Activated CD4-positive, alpha-beta T cell treated with anti-CD3 and anti-CD28 coated beads, Interleukin-2, amount 10 ng/mL, durations not matched to agents 7 days and 5 days (primary cell): ENCODE results near the gene FAM76A. TPM values are rescaled to one million over a fixed set of nuclear protein-coding genes. Genes with fewer than 3 reads are reported as not detected.
"Not testable (repeated sequence)": the region's sequence is repeated elsewhere in the genome, so short reads cannot be mapped to it uniquely, and the experiment has no call there.

ENCODE experiments used
- CTCF ChIA-PET: fragments of 350-600 bp; sonication (Branson Sonifier 250); formaldehyde crosslinking; loops from one replicate; lab custom pipeline; 2021; ENCODE audit warnings: antibody characterized with exemption; lab: Charles Lee
- POLR2A ChIA-PET: fragments of 350-600 bp; sonication (Branson Sonifier 250); formaldehyde crosslinking; loops from one replicate; lab custom pipeline; 2021; ENCODE audit warnings: antibody characterized with exemption; lab: Charles Lee
- DNase-seq: peaks from one replicate; pipeline ENCODE4 v3.0.0-alpha.2; 2020
- H3K27ac Mint-ChIP-seq: one replicate; pipeline ENCODE4 v1.8.0; 2021; ENCODE audit warnings: mild to moderate bottlenecking, moderate library complexity, mixed read lengths
- H3K27me3 Mint-ChIP-seq: one replicate; pipeline ENCODE4 v1.8.0; 2021; ENCODE audit warnings: mixed read lengths
- H3K36me3 Mint-ChIP-seq: one replicate; pipeline ENCODE4 v1.8.0; 2021; ENCODE audit warnings: low read depth, mixed read lengths
- H3K4me1 Mint-ChIP-seq: one replicate; pipeline ENCODE4 v1.8.0; 2021; ENCODE audit warnings: mixed read lengths
- H3K4me3 Mint-ChIP-seq: one replicate; pipeline ENCODE4 v1.8.0; 2021; ENCODE audit warnings: mild to moderate bottlenecking, moderate library complexity, mixed read lengths
- H3K9me3 Mint-ChIP-seq: one replicate; pipeline ENCODE4 v1.8.0; 2021; ENCODE audit warnings: mixed read lengths
- total RNA-seq, 2 experiments: library from RNA; stranded (reverse); gene quantifications; one replicate each; pipeline ENCODE4 v1.2.3, GENCODE V29; 2021

FAM76A gene
- total RNA-seq, 2 experiments from 2014 or later = 16.8 to 18.9 TPM

DNA sequence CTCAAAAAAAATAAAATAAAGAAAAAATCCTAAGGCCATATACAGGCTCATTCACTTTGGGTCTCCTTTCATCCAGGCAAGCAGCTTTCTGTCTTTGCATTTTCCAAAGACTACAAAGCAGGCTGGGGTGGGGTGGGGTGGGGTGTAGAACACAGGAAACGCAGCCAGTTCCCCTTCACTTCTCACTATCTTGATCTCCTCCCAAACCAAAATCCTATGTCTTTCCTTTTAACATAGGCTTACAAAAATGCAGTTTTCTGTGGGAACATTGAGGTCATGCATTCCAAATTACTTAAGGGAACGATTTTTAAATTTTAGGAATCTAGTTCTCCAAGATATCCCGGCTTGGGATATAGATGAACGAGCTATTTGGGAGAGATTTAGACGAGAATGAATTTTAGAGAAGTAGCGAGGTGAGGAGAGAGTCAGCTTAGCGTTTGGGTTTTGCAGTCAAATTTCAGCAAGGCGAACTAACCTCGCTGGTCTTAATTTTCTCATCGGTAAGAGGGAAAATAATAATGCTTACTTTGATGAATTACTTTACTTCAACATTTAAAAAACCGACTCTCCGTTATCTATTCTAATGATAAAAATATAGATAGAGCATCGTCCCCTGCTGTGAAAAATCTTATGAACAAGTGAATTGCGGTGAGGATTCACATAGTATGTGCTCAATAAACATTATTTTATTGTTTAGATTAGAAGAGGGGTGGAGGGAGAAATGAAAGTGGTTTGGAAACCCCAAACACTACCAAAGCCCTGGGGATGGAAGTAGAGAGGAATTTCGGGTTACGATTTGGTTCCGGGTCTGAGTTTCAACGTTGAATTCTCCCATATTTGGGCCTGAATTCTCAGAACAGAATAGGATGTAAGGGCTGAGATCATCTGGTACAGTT, 46.5 kb downstream of the FAM76A start:
- no peak for DNase-seq
- H3K4me1 Mint-ChIP-seq = peaks cover 31% of the 10 kb centered on the region
- CTCF ChIA-PET = interaction anchor here (0.5 to 3.1 kb wide), 10 partner anchors 9 to 851 kb away, joined by 3 to 13 read pairs (median 3); partner anchors contain the start of genes FAM76A and MAP3K6
- no peaks in the 10 kb centered on the region for H3K27me3 Mint-ChIP-seq
- peak overlapping the region; percentile 94 for H3K27ac Mint-ChIP-seq
- peaks cover 11% of the 10 kb centered on the region for H3K36me3 Mint-ChIP-seq
- H3K4me3 Mint-ChIP-seq = peak overlapping the region; percentile 97
- POLR2A ChIA-PET = interaction anchor here (0.6 to 1.0 kb wide), 4 partner anchors 46 to 474 kb away, joined by 3 to 4 read pairs (median 3); partner anchors contain the start of genes FAM76A and PPP1R8
- no peaks in the 10 kb centered on the region for H3K9me3 Mint-ChIP-seq

DNA sequence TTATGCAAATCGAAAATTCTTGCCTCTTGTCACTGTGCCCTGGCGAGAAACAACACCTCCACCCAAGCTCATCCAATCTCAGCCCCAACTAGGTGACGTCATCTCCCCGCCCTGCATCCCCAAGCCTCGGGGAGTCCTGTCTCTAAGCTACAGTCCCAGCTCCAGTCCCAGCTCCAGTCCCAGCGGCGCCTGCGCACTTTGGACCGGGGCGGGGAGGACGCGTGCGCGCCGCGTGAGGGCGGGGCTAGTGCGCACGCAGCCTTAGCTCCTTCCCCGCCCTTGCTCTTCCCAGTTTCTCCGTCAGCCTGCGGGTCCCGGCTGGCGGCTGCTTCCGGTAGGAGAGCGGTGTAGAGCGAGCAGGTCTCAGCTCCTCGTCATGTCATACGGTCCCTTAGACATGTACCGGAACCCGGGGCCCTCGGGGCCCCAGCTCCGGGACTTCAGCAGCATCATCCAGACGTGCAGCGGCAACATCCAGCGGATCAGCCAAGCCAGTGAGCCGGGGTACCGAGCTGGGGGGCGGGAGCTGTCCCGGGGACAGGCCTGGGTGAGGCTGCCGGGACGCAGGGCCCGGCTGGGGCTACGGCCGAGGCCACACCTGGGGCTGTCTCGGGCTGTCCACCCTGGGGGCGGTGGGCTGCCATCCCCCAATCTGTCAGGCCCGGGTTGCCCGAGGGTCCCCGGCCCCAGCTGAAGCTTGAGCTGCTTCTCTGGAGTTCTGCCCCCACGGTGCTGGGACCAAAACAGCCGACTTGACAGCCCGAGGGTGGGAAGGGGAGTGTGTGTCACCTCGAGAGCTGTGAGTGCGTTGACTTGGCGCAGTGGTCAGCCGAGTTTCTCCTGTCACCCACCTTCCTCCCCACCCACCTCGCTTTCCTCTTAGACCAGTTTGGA, 47.4 kb downstream of the FAM76A start, which contains the start of gene STX12:
Gene STX12, plus strand, starts transcription at position 288 of the 894 bp plus-strand sequence. Its CDS starts 89 bp downstream, at position 377.
- peaks cover 15% of the 10 kb centered on the region for H3K36me3 Mint-ChIP-seq
- POLR2A ChIA-PET = interaction anchor here (0.6 to 0.8 kb wide), 3 partner anchors 48 to 473 kb away, joined by 3 to 4 read pairs (median 3); partner anchors contain the start of gene PPP1R8
- H3K9me3 Mint-ChIP-seq = no peaks in the 10 kb centered on the region

DNA sequence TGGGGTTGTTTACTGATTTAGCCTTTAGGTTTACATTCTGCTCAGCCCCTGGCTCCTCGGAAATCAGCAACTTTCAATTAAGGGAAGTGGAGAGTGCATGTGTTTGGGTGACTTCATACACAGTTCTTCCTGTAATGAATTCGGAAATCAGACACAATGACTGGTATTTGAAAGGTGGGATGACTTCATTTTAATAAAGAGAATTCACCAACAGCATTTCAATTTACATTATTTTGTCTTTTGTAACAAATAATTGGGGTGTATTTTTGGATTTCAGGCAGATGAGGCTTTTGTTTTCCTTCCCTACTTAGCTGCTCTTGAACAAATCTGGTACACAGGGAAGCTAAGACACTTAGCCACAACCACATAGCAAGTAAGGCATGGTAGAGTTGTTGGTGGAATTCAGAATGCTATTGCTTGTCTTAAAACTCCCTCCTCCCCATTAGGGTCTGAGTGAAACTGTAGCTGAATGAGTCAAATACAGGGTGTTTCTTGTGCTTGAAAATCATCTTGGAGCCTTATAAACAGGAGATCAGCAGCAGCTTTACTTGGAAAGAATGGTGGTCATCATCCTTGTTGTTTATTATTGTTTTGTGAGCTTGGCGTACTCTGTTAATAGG, 48.2 kb downstream of the FAM76A start:
- POLR2A ChIA-PET = no interaction called here
- DNase-seq = no peak
- no peaks in the 10 kb centered on the region for H3K9me3 Mint-ChIP-seq
- no peaks in the 10 kb centered on the region for H3K27me3 Mint-ChIP-seq
- H3K4me3 Mint-ChIP-seq = peak overlapping the region; percentile 97
- peak overlapping the region; percentile 98 for H3K27ac Mint-ChIP-seq
- CTCF ChIA-PET = interaction anchor here (0.8 to 3.1 kb wide), 7 partner anchors 9 to 104 kb away, joined by 3 to 13 read pairs (median 3); partner anchors contain the start of genes FAM76A and IFI6
- H3K4me1 Mint-ChIP-seq = peaks cover 36% of the 10 kb centered on the region
- peaks cover 15% of the 10 kb centered on the region for H3K36me3 Mint-ChIP-seq

More for the DNA sequence above, 47.4 kb downstream of the FAM76A start, which contains the start of gene STX12:
- CTCF ChIA-PET = interaction anchor here (0.5 to 3.1 kb wide), 10 partner anchors 8 to 850 kb away, joined by 3 to 13 read pairs (median 3); partner anchors contain the start of genes FAM76A, IFI6 and MAP3K6
- H3K4me3 Mint-ChIP-seq = peak within 1 kb of the TSS; percentile 97
- peaks cover 35% of the 10 kb centered on the region for H3K4me1 Mint-ChIP-seq
- no peaks in the 10 kb centered on the region for H3K27me3 Mint-ChIP-seq
- peak; percentile 100 for DNase-seq
- H3K27ac Mint-ChIP-seq = peak within 1 kb of the TSS; percentile 98

DNA sequence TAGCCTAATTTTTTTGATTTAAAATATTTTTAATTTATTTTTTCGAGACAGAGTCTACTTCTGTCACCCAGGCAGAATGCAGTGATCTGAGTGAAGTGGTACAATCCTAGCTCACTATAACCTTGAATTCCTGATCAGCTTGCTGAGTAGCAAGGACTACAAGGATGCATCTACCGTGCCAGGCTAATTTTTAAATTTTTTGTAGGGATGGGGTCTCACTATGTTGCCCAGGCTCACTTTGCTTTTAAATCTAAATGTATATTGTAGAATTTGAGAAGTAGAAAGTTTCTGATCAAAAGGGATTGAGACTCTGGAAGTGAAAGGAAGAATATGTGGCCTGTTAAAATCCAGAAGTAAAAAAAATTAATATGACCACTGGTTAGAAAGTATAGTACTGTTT, 48.9 kb downstream of the FAM76A start:
- no peak for DNase-seq
- Mint-ChIP-seq H3K36me3 (peaks cover 15% of the 10 kb centered on the region), H3K27me3 (no peaks in the 10 kb centered on the region), H3K4me3 (no peak overlapping the region), H3K4me1 (peaks cover 36% of the 10 kb centered on the region), H3K27ac (no peak overlapping the region), H3K9me3 (no peaks in the 10 kb centered on the region)
- ChIA-PET CTCF (interaction anchor here (1.3 to 1.5 kb wide), 2 partner anchors 11 to 89 kb away, joined by 3 to 7 read pairs; no protein-coding TSS in a partner anchor), POLR2A (no interaction called here)

DNA sequence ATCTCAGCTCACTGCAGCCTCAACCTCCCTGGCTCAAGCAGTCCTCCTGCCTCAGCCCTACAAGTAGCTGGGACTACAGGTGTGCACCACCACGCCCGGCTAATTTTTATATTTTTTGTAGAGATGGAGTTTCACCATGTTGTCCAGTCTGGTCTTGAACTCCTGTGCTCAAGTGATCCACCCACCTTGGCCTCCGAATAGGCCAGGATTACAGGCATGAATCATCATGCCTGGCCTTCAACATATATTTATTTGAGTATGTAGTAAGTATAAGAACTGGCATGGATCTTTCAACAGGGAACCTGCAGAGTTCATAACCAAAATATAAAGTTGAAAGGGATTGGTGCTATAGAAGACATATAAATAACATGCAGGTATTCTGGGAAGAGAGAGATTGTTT, 49.6 kb downstream of the FAM76A start:
- POLR2A ChIA-PET, H3K27ac Mint-ChIP-seq, DNase-seq, H3K4me3 Mint-ChIP-seq, H3K9me3 Mint-ChIP-seq, H3K27me3 Mint-ChIP-seq: not testable (repeated sequence)
- Mint-ChIP-seq H3K36me3 (peaks cover 15% of the 10 kb centered on the region), H3K4me1 (peaks cover 36% of the 10 kb centered on the region)
- CTCF ChIA-PET = interaction anchor here (1.3 to 2.0 kb wide), 3 partner anchors 10 to 88 kb away, joined by 3 to 7 read pairs (median 6); partner anchors contain the start of gene FAM76A

DNA sequence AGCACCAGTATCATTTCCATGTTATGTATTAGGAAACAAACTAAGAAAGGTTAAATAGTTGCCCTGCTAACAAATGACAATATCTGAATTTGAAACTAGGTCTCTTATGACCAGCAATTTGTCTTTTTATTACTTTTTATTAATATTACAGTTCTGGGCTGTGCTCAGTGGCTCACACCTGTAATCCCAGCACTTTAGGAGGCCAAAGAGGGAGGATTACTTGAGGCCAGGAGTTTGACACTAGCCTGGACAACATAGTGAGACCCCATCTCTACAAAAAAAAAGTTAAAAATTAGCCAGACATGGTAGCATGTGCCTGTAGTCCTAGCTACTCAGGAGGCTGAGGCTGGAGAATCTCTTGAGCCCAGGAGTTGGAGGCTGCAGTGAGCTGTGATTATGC, 50.5 kb downstream of the FAM76A start:
- H3K36me3 Mint-ChIP-seq = peaks cover 15% of the 10 kb centered on the region
- CTCF ChIA-PET = interaction anchor here (0.6 to 2.0 kb wide), 2 partner anchors 51 to 675 kb away, joined by 3 to 6 read pairs; partner anchors contain the start of gene FAM76A
- H3K27me3 Mint-ChIP-seq, H3K9me3 Mint-ChIP-seq, DNase-seq, H3K4me3 Mint-ChIP-seq, H3K27ac Mint-ChIP-seq: not testable (repeated sequence)
- POLR2A ChIA-PET = interaction anchor here (0.6 kb wide), 1 partner anchor 10 kb away, joined by 5 read pairs; no protein-coding TSS in a partner anchor
- H3K4me1 Mint-ChIP-seq = peaks cover 36% of the 10 kb centered on the region

DNA sequence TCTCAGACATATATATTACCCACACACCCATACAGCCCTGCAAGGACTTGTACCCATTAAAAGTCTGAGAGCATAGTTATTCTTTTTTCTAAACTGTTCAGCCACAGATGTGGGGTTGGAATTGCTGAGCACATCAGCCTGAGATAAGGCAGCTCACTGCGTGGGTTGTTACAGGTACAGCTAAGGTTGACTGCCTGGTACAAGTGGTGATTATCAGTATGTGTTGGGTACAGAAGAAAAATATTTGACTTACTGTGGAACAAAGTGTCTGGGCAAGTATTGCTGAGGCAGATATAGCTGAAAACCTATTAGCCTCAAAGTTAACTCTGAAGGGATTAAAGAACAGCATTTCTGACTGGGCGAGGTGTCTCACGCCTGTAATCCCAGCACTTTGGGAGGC, 52.3 kb downstream of the FAM76A start:
- no peaks in the 10 kb centered on the region for H3K9me3 Mint-ChIP-seq
- POLR2A ChIA-PET = no interaction called here
- peaks cover 27% of the 10 kb centered on the region for H3K4me1 Mint-ChIP-seq
- no peaks in the 10 kb centered on the region for H3K27me3 Mint-ChIP-seq
- CTCF ChIA-PET = interaction anchor here (0.6 kb wide), 1 partner anchor 373 kb away, joined by 4 read pairs; no protein-coding TSS in a partner anchor
- no peak overlapping the region for H3K4me3 Mint-ChIP-seq
- H3K27ac Mint-ChIP-seq = no peak overlapping the region
- H3K36me3 Mint-ChIP-seq = peaks cover 15% of the 10 kb centered on the region
- no peak for DNase-seq

DNA sequence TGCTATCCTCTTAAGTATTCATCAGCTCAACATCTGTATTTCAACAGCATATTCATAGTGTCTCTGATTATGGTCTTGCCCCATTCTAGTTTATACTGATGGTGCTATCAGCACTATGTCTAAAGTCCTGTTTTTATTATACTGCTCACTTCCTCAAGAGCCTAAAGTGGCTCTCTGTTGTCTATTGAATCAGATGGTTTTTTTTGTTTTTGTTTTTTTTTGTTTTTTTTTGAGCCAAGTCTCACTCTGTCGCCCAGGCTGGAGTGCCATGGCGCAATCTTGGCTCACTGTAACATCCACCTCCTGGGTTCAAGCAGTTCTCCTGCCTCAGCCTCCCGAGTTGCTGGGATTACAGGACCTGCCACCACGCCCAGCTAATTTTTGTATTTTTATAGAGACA, 53.4 kb downstream of the FAM76A start:
- ChIA-PET CTCF (no interaction called here), POLR2A (no interaction called here)
- peaks cover 15% of the 10 kb centered on the region for H3K36me3 Mint-ChIP-seq
- H3K4me3 Mint-ChIP-seq = no peak overlapping the region
- H3K27ac Mint-ChIP-seq = no peak overlapping the region
- H3K9me3 Mint-ChIP-seq = no peaks in the 10 kb centered on the region
- no peak for DNase-seq
- H3K4me1 Mint-ChIP-seq = peaks cover 24% of the 10 kb centered on the region
- H3K27me3 Mint-ChIP-seq = no peaks in the 10 kb centered on the region

DNA sequence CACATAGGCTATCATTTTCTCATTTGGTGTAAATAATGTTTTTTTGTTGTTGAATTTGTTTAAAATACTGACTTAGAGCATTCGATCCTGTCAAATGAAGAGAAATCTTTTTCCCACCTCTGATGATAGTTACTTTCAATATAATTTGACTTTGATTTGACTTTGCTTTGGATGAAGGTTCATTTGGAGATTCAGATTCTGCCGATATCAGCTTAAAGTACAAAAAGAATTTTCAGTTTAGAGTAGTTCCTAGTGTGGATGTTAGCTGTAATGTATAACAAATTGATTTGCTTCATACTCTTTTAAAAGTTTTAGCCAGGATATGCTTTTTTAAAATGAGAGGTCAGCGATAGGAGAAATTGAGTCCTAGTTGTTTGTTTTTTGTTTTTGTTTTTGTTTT, 57.2 kb downstream of the FAM76A start:
- Mint-ChIP-seq H3K27me3 (no peaks in the 10 kb centered on the region), H3K4me3 (no peak overlapping the region), H3K36me3 (peaks cover 2% of the 10 kb centered on the region), H3K9me3 (no peaks in the 10 kb centered on the region), H3K27ac (no peak overlapping the region), H3K4me1 (peaks cover 6% of the 10 kb centered on the region)
- DNase-seq = no peak
- ChIA-PET CTCF (interaction anchor here (1.1 kb wide), 1 partner anchor 10 kb away, joined by 3 read pairs; the partner anchor contains the start of gene STX12), POLR2A (no interaction called here)

DNA sequence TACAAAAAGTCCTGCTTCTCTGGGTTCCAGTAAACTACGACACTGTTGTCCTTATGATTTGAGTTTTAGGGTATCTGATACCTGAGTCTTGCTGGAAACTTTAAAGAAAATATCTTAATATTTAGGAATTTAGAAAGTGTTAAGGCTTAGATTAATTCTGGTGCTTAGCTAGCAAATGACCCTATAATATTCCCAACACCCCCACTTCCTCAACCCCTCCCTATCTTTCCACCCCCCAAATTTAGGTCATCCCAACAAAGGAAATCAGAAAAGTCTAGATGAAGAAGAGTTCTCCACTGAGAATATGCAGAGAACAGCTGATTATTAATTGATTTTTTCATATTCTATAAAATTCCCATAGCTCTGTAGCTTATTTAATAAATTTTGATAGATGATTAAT, 58.9 kb downstream of the FAM76A start:
- H3K9me3 Mint-ChIP-seq = no peaks in the 10 kb centered on the region
- POLR2A ChIA-PET = no interaction called here
- peaks cover 3% of the 10 kb centered on the region for H3K4me1 Mint-ChIP-seq
- H3K27me3 Mint-ChIP-seq = no peaks in the 10 kb centered on the region
- no peak overlapping the region for H3K27ac Mint-ChIP-seq
- CTCF ChIA-PET = interaction anchor here (0.5 to 1.9 kb wide), 2 partner anchors 10 to 501 kb away, joined by 3 to 7 read pairs; no protein-coding TSS in a partner anchor
- H3K36me3 Mint-ChIP-seq = peaks cover 8% of the 10 kb centered on the region
- DNase-seq = no peak
- H3K4me3 Mint-ChIP-seq = no peak overlapping the region

DNA sequence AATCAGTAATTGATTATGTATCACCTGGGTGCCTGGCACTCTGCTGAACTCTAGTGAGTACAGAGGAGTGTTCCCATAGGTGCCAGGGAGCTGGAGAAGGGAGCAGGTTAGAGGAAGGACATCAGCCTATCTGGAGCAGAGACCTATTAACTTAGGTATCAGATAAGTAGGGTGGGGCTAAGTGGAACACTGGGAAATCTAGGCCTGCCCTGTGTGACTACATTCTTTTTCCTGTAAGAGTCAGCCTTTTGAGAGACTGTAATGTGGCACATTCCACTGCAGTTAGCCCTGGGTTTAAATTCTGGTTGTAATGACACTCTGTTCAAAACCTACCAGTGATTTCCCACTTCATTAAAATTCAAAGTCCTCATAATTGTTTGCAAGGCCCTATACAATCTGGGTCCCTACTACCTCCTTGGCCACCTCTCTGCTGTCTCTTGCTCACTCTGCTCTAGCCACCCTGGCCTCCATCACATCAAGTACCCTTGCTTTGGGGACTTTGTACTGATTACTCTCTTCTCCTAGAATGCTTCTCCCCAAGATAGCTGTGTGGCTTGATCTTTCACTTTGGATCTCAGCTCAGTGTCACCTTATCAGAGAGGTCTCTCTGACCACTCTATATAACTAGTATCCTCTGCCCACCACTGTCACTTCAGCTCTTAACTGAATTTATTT, 60.2 kb downstream of the FAM76A start:
- POLR2A ChIA-PET = no interaction called here
- DNase-seq = no peak
- no peaks in the 10 kb centered on the region for H3K9me3 Mint-ChIP-seq
- H3K4me3 Mint-ChIP-seq = no peak overlapping the region
- H3K4me1 Mint-ChIP-seq = peaks cover 3% of the 10 kb centered on the region
- peaks cover 17% of the 10 kb centered on the region for H3K36me3 Mint-ChIP-seq
- H3K27ac Mint-ChIP-seq = no peak overlapping the region
- no peaks in the 10 kb centered on the region for H3K27me3 Mint-ChIP-seq
- CTCF ChIA-PET = interaction anchor here (0.6 to 1.9 kb wide), 3 partner anchors 11 to 66 kb away, joined by 3 to 7 read pairs (median 3); no protein-coding TSS in a partner anchor
